IMR-90 (cell line): Measurements from ENCODE around the gene ETS1.

Experiments
- BHLHE40 ChIP-seq: fragments of 150-350 bp; IDR thresholded peaks from 2 replicates; pipeline ENCODE4 v1.6.1; 2016; ENCODE audit warnings: mild to moderate bottlenecking, low read depth, low read length
- CEBPB ChIP-seq: IDR thresholded peaks from 2 replicates; pipeline ENCODE4 v1.6.1; 2012; ENCODE audit warnings: low read depth, low read length, improper control_type of control experiment
- CHD1 ChIP-seq: IDR thresholded peaks from 2 replicates; pipeline ENCODE4 v1.6.1; 2012; ENCODE audit warnings: low read depth, low read length, improper control_type of control experiment
- FOS ChIP-seq: fragments of 150-350 bp; IDR thresholded peaks from 2 replicates; pipeline ENCODE4 v1.6.1; 2016; ENCODE audit warnings: low read depth, low read length
- MAFK ChIP-seq: IDR thresholded peaks from 2 replicates; pipeline ENCODE4 v1.6.1; 2012; ENCODE audit warnings: low read depth, low read length, improper control_type of control experiment
- MXI1 ChIP-seq: IDR thresholded peaks from 2 replicates; pipeline ENCODE4 v1.6.1; 2012; ENCODE audit warnings: low read depth, mild to moderate bottlenecking, low read length, moderate library complexity, borderline replicate concordance
- POLR2A ChIP-seq: IDR thresholded peaks from 2 replicates; pipeline ENCODE4 v1.6.1; 2012; ENCODE audit warnings: mild to moderate bottlenecking, low read depth, low read length
- RAD21 ChIP-seq: IDR thresholded peaks from 2 replicates; pipeline ENCODE4 v1.6.1; 2012; ENCODE audit warnings: low read length, improper control_type of control experiment
- RFX5 ChIP-seq: IDR thresholded peaks from 2 replicates; pipeline ENCODE4 v1.8.0; 2012; ENCODE audit warnings: low read depth, mild to moderate bottlenecking, low read length, moderate library complexity
- SMC3 ChIP-seq: fragments of 150-350 bp; IDR thresholded peaks from 2 replicates; pipeline ENCODE4 v1.6.1; 2016; ENCODE audit warnings: low read depth, mild to moderate bottlenecking, antibody characterized with exemption, low read length, moderate library complexity
- TF ChIP-seq, protein P1 (sequence below): conservative IDR thresholded peaks from 2 replicates; pipeline ENCODE4 v1.5.1; 2012; ENCODE audit warnings: mild to moderate bottlenecking, low read depth, low read length, improper control_type of control experiment
- TF ChIP-seq, protein P2 (sequence below): fragments of 150-350 bp; IDR thresholded peaks from 2 replicates; pipeline ENCODE4 v1.6.1; 2017; ENCODE audit warnings: mild to moderate bottlenecking, antibody characterized with exemption, low read length, low read depth

DNA sequence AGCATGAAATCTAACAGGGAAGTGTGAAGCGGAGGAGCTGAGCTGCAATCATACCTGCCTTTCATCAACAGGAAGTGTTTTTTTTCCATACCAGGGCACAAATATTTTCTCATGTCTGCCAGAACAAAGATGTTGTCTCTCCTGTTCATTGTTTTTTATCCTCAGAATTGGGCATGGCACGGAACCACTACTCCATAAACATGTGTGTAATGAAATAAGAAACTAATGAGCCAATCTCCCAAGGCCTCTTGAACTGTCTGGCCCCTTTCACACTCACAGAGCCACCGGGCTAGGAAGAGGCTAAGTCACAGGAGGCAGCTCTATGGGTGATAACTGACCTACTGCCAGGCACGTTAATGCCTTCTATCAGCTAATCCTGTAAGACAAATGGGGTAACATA is 124.4 kb downstream of the ETS1 start:
- no peak; the same call in 1 of the 2 replicates for TF ChIP-seq POLR2A
- TF ChIP-seq, protein P1, sequence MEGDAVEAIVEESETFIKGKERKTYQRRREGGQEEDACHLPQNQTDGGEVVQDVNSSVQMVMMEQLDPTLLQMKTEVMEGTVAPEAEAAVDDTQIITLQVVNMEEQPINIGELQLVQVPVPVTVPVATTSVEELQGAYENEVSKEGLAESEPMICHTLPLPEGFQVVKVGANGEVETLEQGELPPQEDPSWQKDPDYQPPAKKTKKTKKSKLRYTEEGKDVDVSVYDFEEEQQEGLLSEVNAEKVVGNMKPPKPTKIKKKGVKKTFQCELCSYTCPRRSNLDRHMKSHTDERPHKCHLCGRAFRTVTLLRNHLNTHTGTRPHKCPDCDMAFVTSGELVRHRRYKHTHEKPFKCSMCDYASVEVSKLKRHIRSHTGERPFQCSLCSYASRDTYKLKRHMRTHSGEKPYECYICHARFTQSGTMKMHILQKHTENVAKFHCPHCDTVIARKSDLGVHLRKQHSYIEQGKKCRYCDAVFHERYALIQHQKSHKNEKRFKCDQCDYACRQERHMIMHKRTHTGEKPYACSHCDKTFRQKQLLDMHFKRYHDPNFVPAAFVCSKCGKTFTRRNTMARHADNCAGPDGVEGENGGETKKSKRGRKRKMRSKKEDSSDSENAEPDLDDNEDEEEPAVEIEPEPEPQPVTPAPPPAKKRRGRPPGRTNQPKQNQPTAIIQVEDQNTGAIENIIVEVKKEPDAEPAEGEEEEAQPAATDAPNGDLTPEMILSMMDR, result no peak
- TF ChIP-seq CHD1, result no peak
- TF ChIP-seq CEBPB, result no peak
- no peak for TF ChIP-seq SMC3
- TF ChIP-seq MAFK, result no peak
- no peak for TF ChIP-seq BHLHE40
- TF ChIP-seq, protein P2, sequence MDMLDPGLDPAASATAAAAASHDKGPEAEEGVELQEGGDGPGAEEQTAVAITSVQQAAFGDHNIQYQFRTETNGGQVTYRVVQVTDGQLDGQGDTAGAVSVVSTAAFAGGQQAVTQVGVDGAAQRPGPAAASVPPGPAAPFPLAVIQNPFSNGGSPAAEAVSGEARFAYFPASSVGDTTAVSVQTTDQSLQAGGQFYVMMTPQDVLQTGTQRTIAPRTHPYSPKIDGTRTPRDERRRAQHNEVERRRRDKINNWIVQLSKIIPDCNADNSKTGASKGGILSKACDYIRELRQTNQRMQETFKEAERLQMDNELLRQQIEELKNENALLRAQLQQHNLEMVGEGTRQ, result no peak
- no peak for TF ChIP-seq MXI1
- no peak for TF ChIP-seq RAD21
- no peak for TF ChIP-seq FOS
- TF ChIP-seq RFX5, result no peak
